HEK293 (cell line): ENCODE results near the gene ASTN2.
"Not testable (repeated sequence)": the region's sequence is repeated elsewhere in the genome, so short reads cannot be mapped to it uniquely, and the experiment has no call there.

Experiments
- CTCF ChIA-PET: fragments of 350-600 bp; formaldehyde crosslinking; extraction: SDS; loops from one replicate; lab custom pipeline; 2021; ENCODE audit warnings: antibody characterized with exemption; lab: Yijun Ruan, JAX
- POLR2A ChIA-PET: fragments of 300-600 bp; formaldehyde crosslinking; extraction: SDS; loops from one replicate; lab custom pipeline; 2020; ENCODE audit warnings: antibody characterized with exemption, inconsistent platforms; lab: Yijun Ruan, JAX
- H3K27ac ChIP-seq: fragments of 200-500 bp; sonication (Bioruptor generic); 2 replicates; pipeline ENCODE4 v1.5.1; 2014; ENCODE audit warnings: low read depth, low read length, control low read depth, inconsistent platforms; ENCODE audit errors: extremely low read depth
- H3K36me3 ChIP-seq, 2 experiments: fragments of 200-500 bp in 1 of 2; sonication (Bioruptor generic) in 1 of 2; 1 replicate in 1 of 2; 2 replicates in 1 of 2; pipeline ENCODE4 v1.5.1; 2014 to 2017; ENCODE audit warnings: inconsistent platforms in 2 of 2, low read length in 2 of 2; ENCODE audit not compliant: control insufficient read depth in 2 of 2, insufficient read depth in 1 of 2
- H3K4me1 ChIP-seq: fragments of 200-500 bp; sonication (Bioruptor generic); 2 replicates; pipeline ENCODE4 v1.5.1; 2014; ENCODE audit warnings: mild to moderate bottlenecking, low read length, inconsistent platforms; ENCODE audit not compliant: control insufficient read depth, insufficient read depth
- H3K4me3 ChIP-seq: 2 replicates; pipeline ENCODE4 v1.5.1; 2011; ENCODE audit warnings: low read depth, mild to moderate bottlenecking, control low read depth, low read length, moderate library complexity
- H3K9me3 ChIP-seq: fragments of 200-500 bp; sonication (Bioruptor generic); 2 replicates; pipeline ENCODE4 v1.5.1; 2014; ENCODE audit warnings: low read depth, low read length, inconsistent platforms; ENCODE audit not compliant: control insufficient read depth, insufficient read depth
- ZBTB21 ChIP-seq: fragments of 450-650 bp; formaldehyde crosslinking; IDR thresholded peaks from 2 replicates; pipeline ENCODE4 v1.5.1; 2017; ENCODE audit warnings: missing biosample characterization, missing genetic modification characterization
- ZNF133 ChIP-seq: fragments of 450-650 bp; formaldehyde crosslinking; IDR thresholded peaks from 2 replicates; pipeline ENCODE4 v1.5.1; 2016; ENCODE audit warnings: missing biosample characterization, missing genetic modification characterization
- ZNF214 ChIP-seq: fragments of 450-650 bp; formaldehyde crosslinking; IDR thresholded peaks from 2 replicates; pipeline ENCODE4 v1.5.1; 2017; ENCODE audit warnings: missing biosample characterization, mild to moderate bottlenecking, missing genetic modification characterization, borderline replicate concordance
- ZNF354C ChIP-seq: fragments of 450-650 bp; formaldehyde crosslinking; IDR thresholded peaks from 2 replicates; pipeline ENCODE4 v1.5.1; 2016; ENCODE audit warnings: missing biosample characterization, missing genetic modification characterization, low read depth, borderline replicate concordance
- ZNF404 ChIP-seq: fragments of 450-650 bp; formaldehyde crosslinking; IDR thresholded peaks from 2 replicates; pipeline ENCODE4 v1.5.1; 2017; ENCODE audit warnings: missing biosample characterization, missing genetic modification characterization
- ZNF426 ChIP-seq: fragments of 450-650 bp; formaldehyde crosslinking; IDR thresholded peaks from 2 replicates; pipeline ENCODE4 v1.5.1; 2017; ENCODE audit warnings: missing biosample characterization, missing genetic modification characterization, mild to moderate bottlenecking, inconsistent platforms, moderate library complexity
- ZNF529 ChIP-seq: fragments of 450-650 bp; formaldehyde crosslinking; IDR thresholded peaks from 2 replicates; pipeline ENCODE4 v1.5.1; 2017; ENCODE audit warnings: missing genetic modification characterization, missing biosample characterization; ENCODE audit not compliant: insufficient replicate concordance
- ZNF558 ChIP-seq: fragments of 450-650 bp; formaldehyde crosslinking; IDR thresholded peaks from 2 replicates; pipeline ENCODE4 v1.5.1; 2016; ENCODE audit warnings: missing biosample characterization, missing genetic modification characterization
- ZNF596 ChIP-seq: fragments of 450-650 bp; IDR thresholded peaks from 2 replicates; pipeline ENCODE4 v1.5.0; 2018; ENCODE audit warnings: missing biosample characterization, mild to moderate bottlenecking, missing genetic modification characterization, moderate library complexity
- ZNF600 ChIP-seq: fragments of 450-650 bp; formaldehyde crosslinking; IDR thresholded peaks from 2 replicates; pipeline ENCODE4 v1.5.1; 2016; ENCODE audit warnings: missing biosample characterization, missing genetic modification characterization
- ZNF670 ChIP-seq: fragments of 450-650 bp; formaldehyde crosslinking; IDR thresholded peaks from 2 replicates; pipeline ENCODE4 v1.5.1; 2016; ENCODE audit warnings: missing biosample characterization, missing genetic modification characterization, low read depth
- ZNF776 ChIP-seq: fragments of 450-650 bp; formaldehyde crosslinking; IDR thresholded peaks from 2 replicates; pipeline ENCODE4 v1.5.0; 2017; ENCODE audit warnings: missing biosample characterization, missing genetic modification characterization, borderline replicate concordance
- TF ChIP-seq, protein P1 (sequence below): IDR thresholded peaks from 2 replicates; pipeline ENCODE4 v1.6.1; 2011; ENCODE audit warnings: mild to moderate bottlenecking, low read depth, low read length, borderline replicate concordance
- TF ChIP-seq, protein P2 (sequence below): fragments of 450-650 bp; formaldehyde crosslinking; IDR thresholded peaks from 2 replicates; pipeline ENCODE4 v1.5.1; 2016; ENCODE audit warnings: missing biosample characterization, missing genetic modification characterization
- TF ChIP-seq, protein P3 (sequence below): fragments of 450-650 bp; formaldehyde crosslinking; IDR thresholded peaks from 2 replicates; pipeline ENCODE4 v1.5.1; 2016; ENCODE audit warnings: missing biosample characterization, missing genetic modification characterization, borderline replicate concordance
- TF ChIP-seq, protein P4 (sequence below): fragments of 450-650 bp; formaldehyde crosslinking; IDR thresholded peaks from 2 replicates; pipeline ENCODE4 v1.5.1; 2016; ENCODE audit warnings: missing biosample characterization, missing genetic modification characterization
- TF ChIP-seq, protein P5 (sequence below): fragments of 450-650 bp; formaldehyde crosslinking; IDR thresholded peaks from 2 replicates; pipeline ENCODE4 v1.5.1; 2016; ENCODE audit warnings: missing biosample characterization, missing genetic modification characterization

The ASTN2 gene

DNA sequence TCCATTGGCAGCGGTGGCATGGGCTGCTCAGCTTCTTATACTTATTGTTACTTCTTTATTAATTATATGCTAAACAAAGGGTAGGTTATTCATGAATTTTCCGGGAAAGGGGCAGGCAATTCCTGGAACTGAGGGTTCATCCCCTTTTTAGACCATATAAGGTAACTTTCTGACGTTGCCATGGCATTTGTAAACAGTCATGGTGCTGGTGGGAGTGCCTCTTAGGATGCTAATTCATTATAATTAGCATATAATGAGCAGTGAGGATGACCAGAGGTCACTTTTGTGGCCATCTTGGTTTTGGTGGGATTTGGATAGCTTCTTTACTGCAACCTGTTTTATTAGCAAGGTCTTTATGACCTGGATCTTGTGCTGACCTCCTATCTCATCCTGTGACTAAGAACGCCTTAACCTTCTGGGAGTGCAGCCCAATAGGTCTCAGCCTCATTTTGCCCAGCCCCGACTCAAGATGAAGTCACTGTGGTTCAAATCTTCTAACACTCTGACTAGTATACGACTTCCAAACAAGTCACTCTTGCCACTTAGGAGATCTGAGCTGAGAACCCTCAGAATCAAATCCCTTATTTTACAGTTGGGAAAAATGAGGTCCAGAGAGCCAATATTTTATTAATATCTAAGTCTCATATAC, 490.3 kb downstream of the ASTN2 start:
- ChIA-PET CTCF (interaction anchor here (1.4 kb wide), 1 partner anchor 188 kb away, joined by 4 read pairs; no protein-coding TSS in a partner anchor), POLR2A (no interaction called here)
- no peaks in the 10 kb centered on the region for H3K36me3 ChIP-seq

GRCh38 chr9:116917895-116918508, 496.9 kb downstream of the ASTN2 start:
- H3K9me3 ChIP-seq, CTCF ChIA-PET, POLR2A ChIA-PET, H3K36me3 ChIP-seq, H3K4me1 ChIP-seq, H3K27ac ChIP-seq, H3K4me3 ChIP-seq: not testable (repeated sequence)

More for the DNA sequence above, 490.3 kb downstream of the ASTN2 start:
- H3K4me1 ChIP-seq = no peaks in the 10 kb centered on the region
- H3K27ac ChIP-seq = no peak overlapping the region
- no peak overlapping the region for H3K4me3 ChIP-seq
- no peaks in the 10 kb centered on the region for H3K9me3 ChIP-seq
- TF ChIP-seq ZBTB21 (tag by site-specific recombination) (no peak), ZNF214 (tag by site-specific recombination) (no peak), ZNF354C (tag by site-specific recombination) (no peak), ZNF529 (no peak)
- TF ChIP-seq, protein P1, sequence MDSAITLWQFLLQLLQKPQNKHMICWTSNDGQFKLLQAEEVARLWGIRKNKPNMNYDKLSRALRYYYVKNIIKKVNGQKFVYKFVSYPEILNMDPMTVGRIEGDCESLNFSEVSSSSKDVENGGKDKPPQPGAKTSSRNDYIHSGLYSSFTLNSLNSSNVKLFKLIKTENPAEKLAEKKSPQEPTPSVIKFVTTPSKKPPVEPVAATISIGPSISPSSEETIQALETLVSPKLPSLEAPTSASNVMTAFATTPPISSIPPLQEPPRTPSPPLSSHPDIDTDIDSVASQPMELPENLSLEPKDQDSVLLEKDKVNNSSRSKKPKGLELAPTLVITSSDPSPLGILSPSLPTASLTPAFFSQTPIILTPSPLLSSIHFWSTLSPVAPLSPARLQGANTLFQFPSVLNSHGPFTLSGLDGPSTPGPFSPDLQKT = no peak
- TF ChIP-seq, protein P2, sequence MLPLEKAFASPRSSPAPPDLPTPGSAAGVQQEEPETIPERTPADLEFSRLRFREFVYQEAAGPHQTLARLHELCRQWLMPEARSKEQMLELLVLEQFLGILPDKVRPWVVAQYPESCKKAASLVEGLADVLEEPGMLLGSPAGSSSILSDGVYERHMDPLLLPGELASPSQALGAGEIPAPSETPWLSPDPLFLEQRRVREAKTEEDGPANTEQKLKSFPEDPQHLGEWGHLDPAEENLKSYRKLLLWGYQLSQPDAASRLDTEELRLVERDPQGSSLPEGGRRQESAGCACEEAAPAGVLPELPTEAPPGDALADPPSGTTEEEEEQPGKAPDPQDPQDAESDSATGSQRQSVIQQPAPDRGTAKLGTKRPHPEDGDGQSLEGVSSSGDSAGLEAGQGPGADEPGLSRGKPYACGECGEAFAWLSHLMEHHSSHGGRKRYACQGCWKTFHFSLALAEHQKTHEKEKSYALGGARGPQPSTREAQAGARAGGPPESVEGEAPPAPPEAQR (tag by site-specific recombination) = no peak

DNA sequence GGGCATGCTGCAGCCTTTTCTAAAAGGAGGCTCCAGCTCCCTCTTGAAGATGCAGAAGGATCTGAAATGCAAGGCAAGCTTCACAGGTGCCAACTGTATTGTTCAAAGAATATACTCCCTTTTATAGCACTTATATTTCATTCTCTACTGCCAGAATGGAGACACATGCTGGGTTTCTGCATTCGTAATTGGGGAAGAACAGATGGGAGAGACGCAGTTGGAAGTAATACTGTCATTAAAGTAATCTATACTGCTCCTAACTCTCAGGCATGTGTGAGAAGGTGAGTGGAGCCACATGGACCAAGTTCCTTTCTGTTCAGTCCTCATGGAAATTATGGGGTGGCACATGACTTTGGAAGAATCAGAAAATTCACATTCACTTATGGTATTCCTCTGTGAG, 501.3 kb downstream of the ASTN2 start:
- no peaks in the 10 kb centered on the region for H3K36me3 ChIP-seq
- CTCF ChIA-PET = no interaction called here
- no peaks in the 10 kb centered on the region for H3K4me1 ChIP-seq
- H3K9me3 ChIP-seq = no peaks in the 10 kb centered on the region
- POLR2A ChIA-PET = no interaction called here
- H3K27ac ChIP-seq = no peak overlapping the region
- no peak overlapping the region for H3K4me3 ChIP-seq
- no peak for TF ChIP-seq ZNF776
- no peak for TF ChIP-seq ZNF558 (tag by site-specific recombination)
- TF ChIP-seq, protein P1 = no peak
- TF ChIP-seq ZNF426 (tag by site-specific recombination) = no peak
- no peak for TF ChIP-seq ZNF596 (tag by site-specific recombination)
- no peak for TF ChIP-seq ZNF600
- no peak for TF ChIP-seq ZNF404 (tag by site-specific recombination)
- TF ChIP-seq, protein P3, sequence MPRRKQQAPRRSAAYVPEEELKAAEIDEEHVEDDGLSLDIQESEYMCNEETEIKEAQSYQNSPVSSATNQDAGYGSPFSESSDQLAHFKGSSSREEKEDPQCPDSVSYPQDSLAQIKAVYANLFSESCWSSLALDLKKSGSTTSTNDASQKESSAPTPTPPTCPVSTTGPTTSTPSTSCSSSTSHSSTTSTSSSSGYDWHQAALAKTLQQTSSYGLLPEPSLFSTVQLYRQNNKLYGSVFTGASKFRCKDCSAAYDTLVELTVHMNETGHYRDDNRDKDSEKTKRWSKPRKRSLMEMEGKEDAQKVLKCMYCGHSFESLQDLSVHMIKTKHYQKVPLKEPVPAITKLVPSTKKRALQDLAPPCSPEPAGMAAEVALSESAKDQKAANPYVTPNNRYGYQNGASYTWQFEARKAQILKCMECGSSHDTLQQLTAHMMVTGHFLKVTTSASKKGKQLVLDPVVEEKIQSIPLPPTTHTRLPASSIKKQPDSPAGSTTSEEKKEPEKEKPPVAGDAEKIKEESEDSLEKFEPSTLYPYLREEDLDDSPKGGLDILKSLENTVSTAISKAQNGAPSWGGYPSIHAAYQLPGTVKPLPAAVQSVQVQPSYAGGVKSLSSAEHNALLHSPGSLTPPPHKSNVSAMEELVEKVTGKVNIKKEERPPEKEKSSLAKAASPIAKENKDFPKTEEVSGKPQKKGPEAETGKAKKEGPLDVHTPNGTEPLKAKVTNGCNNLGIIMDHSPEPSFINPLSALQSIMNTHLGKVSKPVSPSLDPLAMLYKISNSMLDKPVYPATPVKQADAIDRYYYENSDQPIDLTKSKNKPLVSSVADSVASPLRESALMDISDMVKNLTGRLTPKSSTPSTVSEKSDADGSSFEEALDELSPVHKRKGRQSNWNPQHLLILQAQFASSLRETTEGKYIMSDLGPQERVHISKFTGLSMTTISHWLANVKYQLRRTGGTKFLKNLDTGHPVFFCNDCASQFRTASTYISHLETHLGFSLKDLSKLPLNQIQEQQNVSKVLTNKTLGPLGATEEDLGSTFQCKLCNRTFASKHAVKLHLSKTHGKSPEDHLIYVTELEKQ = no peak
- TF ChIP-seq, protein P4, sequence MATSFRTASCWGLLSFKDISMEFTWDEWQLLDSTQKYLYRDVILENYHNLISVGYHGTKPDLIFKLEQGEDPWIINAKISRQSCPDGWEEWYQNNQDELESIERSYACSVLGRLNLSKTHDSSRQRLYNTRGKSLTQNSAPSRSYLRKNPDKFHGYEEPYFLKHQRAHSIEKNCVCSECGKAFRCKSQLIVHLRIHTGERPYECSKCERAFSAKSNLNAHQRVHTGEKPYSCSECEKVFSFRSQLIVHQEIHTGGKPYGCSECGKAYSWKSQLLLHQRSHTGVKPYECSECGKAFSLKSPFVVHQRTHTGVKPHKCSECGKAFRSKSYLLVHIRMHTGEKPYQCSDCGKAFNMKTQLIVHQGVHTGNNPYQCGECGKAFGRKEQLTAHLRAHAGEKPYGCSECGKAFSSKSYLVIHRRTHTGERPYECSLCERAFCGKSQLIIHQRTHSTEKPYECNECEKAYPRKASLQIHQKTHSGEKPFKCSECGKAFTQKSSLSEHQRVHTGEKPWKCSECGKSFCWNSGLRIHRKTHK = no peak
- TF ChIP-seq ZNF670 (tag by site-specific recombination) = no peak
- TF ChIP-seq ZNF133 (tag by site-specific recombination) = no peak
- TF ChIP-seq ZNF529 = no peak
- TF ChIP-seq, protein P5, sequence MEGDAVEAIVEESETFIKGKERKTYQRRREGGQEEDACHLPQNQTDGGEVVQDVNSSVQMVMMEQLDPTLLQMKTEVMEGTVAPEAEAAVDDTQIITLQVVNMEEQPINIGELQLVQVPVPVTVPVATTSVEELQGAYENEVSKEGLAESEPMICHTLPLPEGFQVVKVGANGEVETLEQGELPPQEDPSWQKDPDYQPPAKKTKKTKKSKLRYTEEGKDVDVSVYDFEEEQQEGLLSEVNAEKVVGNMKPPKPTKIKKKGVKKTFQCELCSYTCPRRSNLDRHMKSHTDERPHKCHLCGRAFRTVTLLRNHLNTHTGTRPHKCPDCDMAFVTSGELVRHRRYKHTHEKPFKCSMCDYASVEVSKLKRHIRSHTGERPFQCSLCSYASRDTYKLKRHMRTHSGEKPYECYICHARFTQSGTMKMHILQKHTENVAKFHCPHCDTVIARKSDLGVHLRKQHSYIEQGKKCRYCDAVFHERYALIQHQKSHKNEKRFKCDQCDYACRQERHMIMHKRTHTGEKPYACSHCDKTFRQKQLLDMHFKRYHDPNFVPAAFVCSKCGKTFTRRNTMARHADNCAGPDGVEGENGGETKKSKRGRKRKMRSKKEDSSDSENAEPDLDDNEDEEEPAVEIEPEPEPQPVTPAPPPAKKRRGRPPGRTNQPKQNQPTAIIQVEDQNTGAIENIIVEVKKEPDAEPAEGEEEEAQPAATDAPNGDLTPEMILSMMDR (tag by site-specific recombination) = no peak
